Upper lobe of left lung (tissue), 6 donors: ENCODE data around the gene FRY. TPM values are rescaled to one million over a fixed set of nuclear protein-coding genes. Genes with fewer than 3 reads are reported as not detected.

ENCODE experiments used
- ATAC-seq, 2 donors: fragments of 200-7000 bp; cut with Tn5 transposase; one replicate each; pipeline ENCODE4 v1.9.1; 2022; ENCODE audit warnings: mild to moderate bottlenecking in 2 of 2, moderate library complexity in 2 of 2; ENCODE audit not compliant: low FRiP score in 2 of 2
- DNase-seq, 2 donors: peaks; one replicate each; pipeline ENCODE4 v3.0.0-alpha.2; 2019 to 2020
- H3K27ac ChIP-seq, 4 donors: fragments of 200-600 bp; sonication (generic); one replicate each; pipeline ENCODE4 v1.5.1; 2016 to 2019
- H3K27me3 ChIP-seq, 4 donors: fragments of 200-600 bp; sonication (generic); one replicate each; pipeline ENCODE4 v1.5.1; 2017 to 2019
- H3K36me3 ChIP-seq, 4 donors: fragments of 200-600 bp; sonication (generic); one replicate each; pipeline ENCODE4 v1.5.1; 2016 to 2019
- H3K4me1 ChIP-seq, 4 donors: fragments of 200-600 bp; sonication (generic); one replicate each; pipeline ENCODE4 v1.5.1; 2018 to 2019
- H3K4me3 ChIP-seq, 4 donors: fragments of 200-600 bp; sonication (generic); one replicate each; pipeline ENCODE4 v1.5.1; 2017 to 2019; ENCODE audit warnings: mild to moderate bottlenecking in 2 of 4, moderate library complexity in 1 of 4
- H3K9me3 ChIP-seq, 4 donors: fragments of 200-600 bp; sonication (generic); one replicate each; pipeline ENCODE4 v1.5.1; 2018 to 2019
- CTCF ChIP-seq, 6 experiments: fragments of 450-650 bp in 4 of 6; fragments of 200-600 bp in 2 of 6; sonication (generic) in 2 of 6; IDR thresholded peaks; one replicate each; pipeline ENCODE4 v1.5.1; 2016 to 2019; ENCODE audit warnings: antibody characterized with exemption in 6 of 6
- EP300 ChIP-seq, 4 donors: sonication (generic); formaldehyde crosslinking; IDR thresholded peaks; one replicate each; pipeline ENCODE4 v1.5.1; 2017; ENCODE audit warnings: antibody characterized with exemption in 4 of 4, control low read depth in 2 of 4
- POLR2A ChIP-seq, 4 donors: fragments of 450-650 bp; IDR thresholded peaks; one replicate each; pipeline ENCODE4 v1.5.1; 2016 to 2017; ENCODE audit warnings: antibody characterized with exemption in 4 of 4, mild to moderate bottlenecking in 2 of 4
- POLR2AphosphoS5 ChIP-seq, 2 donors: sonication (generic); formaldehyde crosslinking; IDR thresholded peaks; one replicate each; pipeline ENCODE4 v1.5.1; 2017; ENCODE audit warnings: antibody characterized with exemption in 2 of 2
- WGBS, 2 donors: methylation state at CpG; one replicate each; pipeline ENCODE4 v1.1.5; 2017 to 2018; 5-methylcytosine and 5-hydroxymethylcytosine counted together
- total RNA-seq, 6 donors: library from RNA; depleted of rRNA in 4 of 6; stranded (reverse); fragments of >200 nt in 4 of 6; gene quantifications; one replicate each; pipeline versions ENCODE4 v1.1.0 to v1.2.1, GENCODE V29; 2016 to 2021
- donor health status: DM: no; HTN: no; CAD: no; lungs with moderate emphysema.
- donor health status: DM: no; HTN: yes; CAD: no; lungs with severe emphysema.

Gene FRY
- total RNA-seq, 6 donors from 2014 or later = 58.3 to 88.9 (median 65.8) TPM

GRCh38 chr13:32305646-32306045, 274.1 kb downstream of the FRY start:
- ATAC-seq (no peak), DNase-seq (no peak)
- H3K36me3 ChIP-seq = no peaks in the 10 kb centered on the region
- no peak overlapping the region for H3K27ac ChIP-seq
- H3K4me3 ChIP-seq = no peak overlapping the region
- no peaks in the 10 kb centered on the region for H3K9me3 ChIP-seq
- peaks cover 0 to 10% (median 7%) of the 10 kb centered on the region in 4 donors for H3K4me1 ChIP-seq
- no peak for TF ChIP-seq POLR2AphosphoS5 (IDR thresholded peaks at IDR 0.05)
- no peak for TF ChIP-seq CTCF (IDR thresholded peaks at IDR 0.05)
- no peak for TF ChIP-seq EP300 (IDR thresholded peaks at IDR 0.05)
- TF ChIP-seq POLR2A (IDR thresholded peaks at IDR 0.05) = no peak
- no peaks in the 10 kb centered on the region for H3K27me3 ChIP-seq

GRCh38 chr13:32309312-32310133, 277.9 kb downstream of the FRY start:
- DNase-seq (peak in 1 of 2 donors; percentile 39), ATAC-seq (peak; percentile 64 to 68)
- 17 to 30% methylated on average over 10 of the region's 10 CpGs for WGBS, 2 donors
- Histone ChIP-seq H3K27me3 (no peaks in the 10 kb centered on the region), H3K36me3 (no peaks in the 10 kb centered on the region), H3K4me3 (peak overlapping the region in 3 of 4 donors; percentile 14 to 39 (median 29)), H3K27ac (peak overlapping the region in 1 of 4 donors; percentile 2), H3K9me3 (no peaks in the 10 kb centered on the region), H3K4me1 (peaks cover 0 to 10% (median 7%) of the 10 kb centered on the region in 4 donors)
- TF ChIP-seq CTCF (IDR thresholded peaks at IDR 0.05) = no peak
- TF ChIP-seq EP300 (IDR thresholded peaks at IDR 0.05) = no peak
- TF ChIP-seq POLR2AphosphoS5 (IDR thresholded peaks at IDR 0.05) = no peak
- TF ChIP-seq POLR2A (IDR thresholded peaks at IDR 0.05) = no peak

GRCh38 chr13:32310134-32310706, 278.6 kb downstream of the FRY start:
- WGBS, 2 donors = 43 to 48% methylated on average over 12 of the region's 12 CpGs
- no peaks in the 10 kb centered on the region for H3K27me3 ChIP-seq
- H3K27ac ChIP-seq = peak overlapping the region in 1 of 4 donors; percentile 2
- TF ChIP-seq POLR2A (IDR thresholded peaks at IDR 0.05) = no peak
- peak; percentile 71 to 87 (median 81) for TF ChIP-seq CTCF (IDR thresholded peaks at IDR 0.05)
- peak overlapping the region in 3 of 4 donors; percentile 14 to 39 (median 29) for H3K4me3 ChIP-seq
- ATAC-seq = peak; percentile 78 to 82
- no peak for DNase-seq
- H3K4me1 ChIP-seq = peaks cover 0 to 14% (median 9%) of the 10 kb centered on the region in 4 donors
- H3K9me3 ChIP-seq = no peaks in the 10 kb centered on the region
- no peaks in the 10 kb centered on the region for H3K36me3 ChIP-seq

- 92 to 95% methylated on average over 20 to 36 of the region's 36 CpGs for WGBS, 2 donors
- DNase-seq = peak in 1 of 2 donors; percentile 80
- Histone ChIP-seq H3K27me3 (no peaks in the 10 kb centered on the region), H3K27ac (no peak overlapping the region), H3K9me3 (no peaks in the 10 kb centered on the region), H3K36me3 (no peaks in the 10 kb centered on the region), H3K4me1 (peaks cover 0 to 20% (median 10%) of the 10 kb centered on the region in 4 donors), H3K4me3 (no peak overlapping the region)
- TF ChIP-seq CTCF (IDR thresholded peaks at IDR 0.05) = no peak
- no peak for TF ChIP-seq POLR2A (IDR thresholded peaks at IDR 0.05)
- no peak for TF ChIP-seq EP300 (IDR thresholded peaks at IDR 0.05)
- no peak for TF ChIP-seq POLR2AphosphoS5 (IDR thresholded peaks at IDR 0.05)
- ATAC-seq = no peak
Observed at GRCh38 chr13:32311188-32311897, 279.8 kb downstream of the FRY start.
